22Rv1 (cell line): ENCODE results near the gene GANC.
"Not testable (repeated sequence)": the region's sequence is repeated elsewhere in the genome, so short reads cannot be mapped to it uniquely, and the experiment has no call there.

Source experiments
- ZFX ChIP-seq: fragments of 450-650 bp; IDR thresholded peaks from 2 replicates; pipeline ENCODE4 v1.6.1; 2017; ENCODE audit warnings: antibody characterized with exemption, borderline replicate concordance
- TF ChIP-seq, protein P1 (sequence below): fragments of 450-650 bp; IDR thresholded peaks from 2 replicates; pipeline ENCODE4 v1.5.1; 2017; ENCODE audit warnings: mild to moderate bottlenecking

GRCh38 chr15:42228981-42229380 is 44.0 kb upstream of the GANC start:
- TF ChIP-seq, protein P1, sequence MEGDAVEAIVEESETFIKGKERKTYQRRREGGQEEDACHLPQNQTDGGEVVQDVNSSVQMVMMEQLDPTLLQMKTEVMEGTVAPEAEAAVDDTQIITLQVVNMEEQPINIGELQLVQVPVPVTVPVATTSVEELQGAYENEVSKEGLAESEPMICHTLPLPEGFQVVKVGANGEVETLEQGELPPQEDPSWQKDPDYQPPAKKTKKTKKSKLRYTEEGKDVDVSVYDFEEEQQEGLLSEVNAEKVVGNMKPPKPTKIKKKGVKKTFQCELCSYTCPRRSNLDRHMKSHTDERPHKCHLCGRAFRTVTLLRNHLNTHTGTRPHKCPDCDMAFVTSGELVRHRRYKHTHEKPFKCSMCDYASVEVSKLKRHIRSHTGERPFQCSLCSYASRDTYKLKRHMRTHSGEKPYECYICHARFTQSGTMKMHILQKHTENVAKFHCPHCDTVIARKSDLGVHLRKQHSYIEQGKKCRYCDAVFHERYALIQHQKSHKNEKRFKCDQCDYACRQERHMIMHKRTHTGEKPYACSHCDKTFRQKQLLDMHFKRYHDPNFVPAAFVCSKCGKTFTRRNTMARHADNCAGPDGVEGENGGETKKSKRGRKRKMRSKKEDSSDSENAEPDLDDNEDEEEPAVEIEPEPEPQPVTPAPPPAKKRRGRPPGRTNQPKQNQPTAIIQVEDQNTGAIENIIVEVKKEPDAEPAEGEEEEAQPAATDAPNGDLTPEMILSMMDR = not testable (repeated sequence)
- TF ChIP-seq ZFX = not testable (repeated sequence)
